Raji (cell line): ENCODE data around the gene IL15.

Experiments used
- POLR2A ChIP-seq: IDR thresholded peaks from 2 replicates; pipeline ENCODE4 v1.6.1; 2011; ENCODE audit warnings: low read depth, low read length, control low read depth; ENCODE audit not compliant: insufficient read depth

The IL15 gene

DNA sequence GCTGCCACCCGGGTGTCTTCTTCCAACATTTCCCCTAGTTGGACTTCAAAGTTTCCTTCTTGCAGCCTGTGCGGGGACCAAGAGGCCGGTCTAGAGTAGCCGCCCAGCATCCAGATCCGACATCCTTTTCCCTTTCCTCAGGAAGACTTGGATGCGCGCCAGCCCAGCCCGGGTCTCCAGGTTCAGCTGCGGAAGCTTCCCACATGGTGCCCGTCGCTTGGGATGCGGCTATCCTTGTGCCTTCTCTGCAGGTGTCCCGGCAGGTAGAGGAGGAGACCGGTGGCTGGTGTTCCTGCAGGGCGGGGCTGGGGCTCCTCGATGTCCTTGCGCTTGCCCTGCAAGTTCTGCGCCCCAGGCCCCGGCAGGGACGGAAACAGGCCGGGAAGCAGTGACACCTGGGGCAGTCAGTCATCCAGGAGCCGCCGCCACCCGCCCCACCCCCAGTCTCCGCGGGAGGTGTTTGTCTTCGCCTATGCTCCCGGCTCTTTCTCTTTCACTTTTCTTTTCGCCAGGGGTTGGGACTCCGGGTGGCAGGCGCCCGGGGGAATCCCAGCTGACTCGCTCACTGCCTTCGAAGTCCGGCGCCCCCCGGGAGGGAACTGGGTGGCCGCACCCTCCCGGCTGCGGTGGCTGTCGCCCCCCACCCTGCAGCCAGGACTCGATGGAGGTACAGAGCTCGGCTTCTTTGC lies at the start of gene IL15:
Gene IL15, plus strand, starts transcription at position 502 of the 689 bp plus-strand sequence. CDS start 82,882 bp downstream, outside the sequence.
- no peak for TF ChIP-seq POLR2A

- no peak for TF ChIP-seq POLR2A
Measured at GRCh38 chr4:141587897-141588296, 48.5 kb upstream of the IL15 start.

- no peak for TF ChIP-seq POLR2A
Measured at GRCh38 chr4:141595531-141595930, 40.9 kb upstream of the IL15 start.

DNA sequence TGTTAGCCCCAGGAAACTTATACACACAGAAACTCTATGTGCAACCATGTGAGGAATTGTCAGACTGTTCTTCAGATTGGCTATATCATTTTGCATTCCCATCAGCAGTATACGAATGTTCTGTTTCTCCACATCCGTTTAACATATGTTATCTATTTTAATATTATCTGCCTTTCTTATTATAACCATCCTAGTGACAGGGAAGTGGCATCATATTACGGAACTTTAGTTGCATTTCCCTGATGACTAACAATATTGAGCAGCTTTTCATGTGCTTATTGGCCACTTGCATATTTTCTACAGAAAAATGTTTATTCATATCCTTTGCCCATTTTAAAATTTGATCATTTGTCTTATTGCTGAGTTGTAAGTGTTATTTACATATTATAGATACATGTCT lies 36.5 kb upstream of the IL15 start:
- no peak for TF ChIP-seq POLR2A

DNA sequence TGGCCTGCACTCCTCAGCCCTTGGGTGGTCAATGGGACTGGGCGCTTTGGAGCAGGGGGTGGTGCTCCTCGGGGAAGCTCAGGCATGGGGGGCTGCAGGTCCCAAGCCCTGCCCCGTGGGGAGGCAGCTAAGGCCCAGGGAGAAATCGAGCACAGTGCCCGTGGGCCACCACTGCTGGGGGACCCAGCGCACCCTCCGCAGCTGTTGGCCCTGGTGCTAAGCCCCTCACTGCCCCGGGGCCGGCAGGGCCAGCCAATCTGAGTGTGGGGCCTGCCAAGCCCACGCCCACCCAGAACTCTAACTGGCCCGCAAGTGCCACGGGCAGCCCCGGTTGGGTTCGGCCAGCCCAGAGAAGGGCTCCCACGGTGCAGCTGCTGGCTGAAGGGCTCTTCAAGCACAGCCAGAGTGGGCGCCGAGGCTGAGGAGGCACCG lies 30.9 kb upstream of the IL15 start:
- no peak for TF ChIP-seq POLR2A

DNA sequence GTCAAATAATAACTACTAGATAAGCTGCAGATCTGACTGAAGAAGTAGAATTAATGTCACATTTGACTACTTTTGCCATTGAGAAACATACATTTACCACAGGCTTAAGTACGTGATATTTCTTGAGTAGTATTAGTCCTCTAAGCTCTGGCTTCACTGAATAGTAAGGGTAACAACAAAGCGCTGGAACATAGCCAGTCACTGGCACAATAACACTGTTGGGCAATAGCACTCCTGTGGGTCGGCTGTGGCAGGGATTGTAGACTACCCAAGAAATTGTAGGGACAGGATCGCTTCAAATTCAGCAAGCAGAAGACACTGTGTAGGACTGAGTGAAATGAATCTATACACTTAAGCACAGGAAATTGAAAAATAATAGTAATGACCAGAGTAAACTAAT lies 27.1 kb upstream of the IL15 start:
- no peak for TF ChIP-seq POLR2A

DNA sequence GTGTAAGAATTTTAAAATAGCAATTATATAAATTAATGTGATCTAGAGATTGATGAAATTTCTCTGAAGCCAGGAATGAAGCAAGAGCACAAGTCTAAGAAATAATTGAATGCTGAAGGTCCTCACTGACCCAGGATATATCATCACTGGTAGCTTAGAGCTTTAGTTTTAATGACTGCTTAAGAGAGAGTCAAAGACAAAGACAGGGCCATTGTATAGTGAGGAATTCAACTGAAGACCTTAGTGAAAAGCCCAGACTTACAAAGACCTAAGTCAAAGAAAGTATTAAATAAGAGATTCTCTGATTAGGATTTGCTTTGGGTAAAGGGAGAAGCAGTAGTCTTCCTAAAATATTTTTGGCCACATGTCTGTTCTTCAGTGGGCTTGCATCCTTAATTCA lies 26.0 kb upstream of the IL15 start:
- TF ChIP-seq POLR2A = no peak

GRCh38 chr4:141614878-141615586 lies 21.4 kb upstream of the IL15 start:
- TF ChIP-seq POLR2A = no peak

GRCh38 chr4:141620715-141621114 lies 15.7 kb upstream of the IL15 start:
- TF ChIP-seq POLR2A = no peak

GRCh38 chr4:141625023-141625422 lies 11.4 kb upstream of the IL15 start:
- TF ChIP-seq POLR2A = no peak

GRCh38 chr4:141630854-141631253 lies 5.5 kb upstream of the IL15 start:
- no peak for TF ChIP-seq POLR2A

DNA sequence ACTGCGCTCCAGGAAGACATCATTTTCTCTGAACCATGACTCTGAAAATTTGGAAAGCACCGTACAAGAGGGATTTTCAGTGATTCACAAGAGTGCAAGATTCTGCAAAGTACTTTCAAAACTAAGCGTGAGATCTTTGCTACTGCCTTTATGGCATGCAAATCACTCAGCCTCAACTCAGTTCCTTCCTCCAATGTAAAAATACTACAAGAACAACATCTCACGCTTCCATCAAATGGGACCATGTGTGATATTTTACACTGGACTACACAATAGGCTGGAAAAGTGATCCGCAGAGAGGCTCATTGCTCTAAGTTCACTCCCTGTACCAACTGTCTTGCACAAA lies 674 bp upstream of the IL15 start:
- TF ChIP-seq POLR2A = no peak

GRCh38 chr4:141636771-141637460 lies 533 bp downstream of the IL15 start:
- TF ChIP-seq POLR2A = no peak

DNA sequence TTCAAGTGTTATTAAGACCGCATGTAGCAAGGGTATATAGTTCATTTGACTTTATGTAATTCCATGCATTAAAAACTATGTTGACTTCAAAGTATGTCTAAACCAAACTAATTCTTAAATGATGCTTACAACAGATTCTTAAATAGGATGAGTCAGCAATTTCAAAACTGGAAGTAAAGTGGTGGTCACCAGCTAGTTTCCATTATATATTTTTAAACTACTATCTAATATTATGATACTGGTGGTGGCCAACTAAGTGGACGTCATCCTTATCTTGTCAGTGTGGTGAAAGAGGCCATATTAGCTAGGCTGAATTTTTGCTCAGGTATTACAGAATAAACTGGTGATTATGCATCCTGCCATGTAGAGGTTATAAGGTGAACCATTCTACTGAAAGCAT lies 1.2 kb downstream of the IL15 start:
- no peak for TF ChIP-seq POLR2A

GRCh38 chr4:141638230-141638629 lies 1.8 kb downstream of the IL15 start:
- no peak for TF ChIP-seq POLR2A

GRCh38 chr4:141640696-141641095 lies 4.3 kb downstream of the IL15 start:
- TF ChIP-seq POLR2A = no peak
